Sciatic nerve (tissue), 2 donors: ENCODE data around the gene GABPB2. TPM values are rescaled to one million over a fixed set of nuclear protein-coding genes. Genes with fewer than 3 reads are reported as not detected.
"Not testable (repeated sequence)": the region's sequence is repeated elsewhere in the genome, so short reads cannot be mapped to it uniquely, and the experiment has no call there.

Experiments used
- ATAC-seq: fragments of 200-7000 bp; cut with Tn5 transposase; one replicate; pipeline ENCODE4 v1.9.1; 2020; ENCODE audit warnings: mild to moderate bottlenecking, moderate library complexity
- DNase-seq: peaks from one replicate; pipeline ENCODE4 v3.0.0-alpha.2; 2020; ENCODE audit warnings: low spot score
- intact Hi-C: fragments of 100-400 bp; cut with DNase I; formaldehyde crosslinking; loops from one replicate; pipeline ENCODE4 v1.14.2; 2022
- total RNA-seq: library from RNA; stranded (reverse); fragmentation: NEBNext Ultra II Directional; extraction: Animal tissue kit (Norgen Biotek cat#: 25700); gene quantifications from one replicate; pipeline ENCODE4 v1.2.1, GENCODE V29; 2021
- donor health status: DM: no; HTN: no; CAD: no.
- donor health status: DM: no; HTN: no; CAD: no.

Gene GABPB2
- total RNA-seq, 1 donor from 2014 or later = 31.7 TPM

GRCh38 chr1:151058692-151059091 is 11.9 kb upstream of the GABPB2 start:
- ATAC-seq (peak; percentile 1), DNase-seq (peak; percentile 65)
- intact Hi-C loops = no loop called here

DNA sequence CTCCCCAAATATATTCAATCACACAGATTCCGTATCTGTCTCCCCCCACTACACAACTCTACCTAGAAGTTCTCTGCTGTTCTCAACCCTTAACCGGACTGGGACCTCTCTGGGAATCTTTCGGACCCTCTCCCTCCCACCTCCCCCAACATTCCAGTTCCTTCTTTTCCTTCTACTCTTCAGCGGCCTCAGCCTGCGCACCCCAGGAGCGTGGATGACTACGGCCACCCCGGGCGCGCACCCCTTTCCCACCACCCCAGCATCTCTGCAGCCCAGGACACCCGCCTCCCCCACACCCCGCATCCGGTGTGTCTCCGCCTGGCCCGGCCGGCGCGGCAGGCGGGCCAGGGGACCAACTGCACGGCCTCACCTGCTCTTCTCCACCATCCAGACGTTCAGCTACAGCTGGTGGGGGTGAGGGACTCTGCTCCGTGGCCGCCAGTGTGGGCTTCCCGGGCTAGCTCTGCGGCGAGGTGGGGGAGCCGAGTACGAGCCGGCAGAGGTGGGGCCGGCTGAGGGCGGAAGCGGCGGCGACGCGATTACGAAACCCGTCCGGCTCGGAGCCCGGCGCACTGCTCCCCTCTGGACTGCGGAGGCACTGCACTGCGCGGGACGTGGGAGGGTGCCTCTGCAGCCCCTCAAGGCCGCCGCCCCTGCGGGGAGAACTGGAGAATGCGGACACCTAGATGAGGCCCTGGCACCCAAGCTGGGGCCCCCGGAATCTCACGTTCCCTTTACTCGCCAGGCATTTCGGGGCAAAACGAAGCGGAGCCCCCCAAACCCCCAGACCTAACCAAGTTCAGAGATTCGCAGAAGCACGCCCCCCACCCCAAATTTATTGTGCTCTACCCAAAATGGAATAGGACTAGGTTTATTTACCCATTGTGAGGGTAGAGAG is 11.2 kb upstream of the GABPB2 start, which contains the start of gene CDC42SE1:
TSS of gene CDC42SE1 (minus strand) at position 514 of the 898 bp plus-strand sequence. CDS start 3,892 bp downstream, outside the sequence.
- ATAC-seq = peak; percentile 95
- intact Hi-C loops = no loop called here
- peak; percentile 90 for DNase-seq

- ATAC-seq = peak; percentile 71
- intact Hi-C loops = no loop called here
- peak; percentile 73 for DNase-seq
Measured at GRCh38 chr1:151060007-151060656, 10.4 kb upstream of the GABPB2 start, which contains the start of gene MLLT11. Gene MLLT11, plus strand, starts transcription at chr1:151060397. Its CDS starts 6,828 bp downstream, at chr1:151067225.

- DNase-seq (no peak), ATAC-seq (no peak)
- intact Hi-C loops = no loop called here
Measured at GRCh38 chr1:151060657-151061421, 9.7 kb upstream of the GABPB2 start.

GRCh38 chr1:151061704-151062103 is 8.9 kb upstream of the GABPB2 start:
- DNase-seq = no peak
- ATAC-seq = no peak
- intact Hi-C loops = no loop called here

GRCh38 chr1:151062741-151063371 is 7.7 kb upstream of the GABPB2 start:
- intact Hi-C loops = no loop called here
- ATAC-seq (no peak), DNase-seq (peak; percentile 9)

GRCh38 chr1:151065089-151065645 is 5.4 kb upstream of the GABPB2 start:
- ATAC-seq = no peak
- intact Hi-C loops = no loop called here
- no peak for DNase-seq

- intact Hi-C loops = no loop called here
- no peak for ATAC-seq
- peak; percentile 33 for DNase-seq
Measured at GRCh38 chr1:151067185-151067584, 3.4 kb upstream of the GABPB2 start.

GRCh38 chr1:151069103-151069486 is 1.5 kb upstream of the GABPB2 start:
- ATAC-seq = no peak

GRCh38 chr1:151072224-151072623 is 1.7 kb downstream of the GABPB2 start:
- intact Hi-C loops = no loop called here
- peak; percentile 53 for DNase-seq
- peak; percentile 1 for ATAC-seq

More at GRCh38 chr1:151069103-151069486, 1.5 kb upstream of the GABPB2 start:
- DNase-seq = no peak
- intact Hi-C loops = no loop called here

DNA sequence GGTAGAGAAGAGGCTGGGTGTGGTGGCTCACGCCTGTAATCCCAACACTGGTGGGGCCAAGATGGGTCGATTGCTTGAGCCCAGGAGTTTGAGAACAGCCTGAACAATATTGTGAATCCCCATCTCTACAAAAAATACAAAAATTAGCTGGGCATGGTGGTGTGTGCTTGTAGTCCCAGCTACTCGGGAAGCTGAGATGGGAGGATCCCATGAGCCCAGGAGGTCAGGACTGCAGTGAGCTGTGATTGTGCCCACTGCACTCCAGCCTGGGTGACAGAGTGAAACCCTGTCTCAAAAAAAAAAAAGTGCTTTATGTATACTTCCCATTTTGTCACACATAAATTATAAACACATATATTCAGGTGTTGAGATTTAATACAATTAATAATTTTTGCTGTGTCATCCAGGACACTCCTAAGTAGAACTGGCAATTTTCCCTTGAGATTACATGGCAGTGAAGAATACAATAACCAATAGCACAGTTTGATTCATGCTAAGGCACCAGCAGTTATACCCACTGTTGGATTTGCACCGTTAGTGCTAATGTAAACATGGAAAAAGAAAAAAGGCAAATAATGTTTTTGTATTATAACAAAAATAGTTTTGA is 15.5 kb downstream of the GABPB2 start:
- ATAC-seq (no peak), DNase-seq (peak; percentile 13)
- intact Hi-C loops = no loop called here

- intact Hi-C loops, ATAC-seq: not testable (repeated sequence)
- peak; percentile 28 for DNase-seq
Measured at GRCh38 chr1:151097426-151097825, 26.9 kb downstream of the GABPB2 start.

DNA sequence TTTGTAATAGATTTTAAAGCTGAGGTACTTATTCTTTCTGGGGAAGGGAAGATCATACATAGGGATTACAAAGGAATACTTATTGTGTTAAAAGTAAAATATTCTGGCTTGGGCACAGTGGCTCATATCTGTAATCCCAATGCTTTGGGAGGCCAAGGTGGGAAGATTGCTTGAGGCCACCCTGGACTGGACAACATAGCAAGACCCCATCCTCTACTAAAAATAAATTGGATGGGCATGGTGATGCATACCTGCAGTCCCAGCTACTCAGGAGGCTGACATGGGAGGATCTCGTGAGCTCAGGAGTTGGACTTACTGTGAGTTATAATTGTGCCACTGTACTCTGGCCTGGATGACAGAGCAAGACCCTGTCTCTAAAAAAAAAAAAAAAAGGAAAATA is 27.6 kb downstream of the GABPB2 start:
- no peak for ATAC-seq
- intact Hi-C loops = no loop called here
- peak; percentile 1 for DNase-seq

GRCh38 chr1:151104630-151105029 is 34.1 kb downstream of the GABPB2 start:
- intact Hi-C loops = no loop called here
- no peak for DNase-seq
- no peak for ATAC-seq

DNA sequence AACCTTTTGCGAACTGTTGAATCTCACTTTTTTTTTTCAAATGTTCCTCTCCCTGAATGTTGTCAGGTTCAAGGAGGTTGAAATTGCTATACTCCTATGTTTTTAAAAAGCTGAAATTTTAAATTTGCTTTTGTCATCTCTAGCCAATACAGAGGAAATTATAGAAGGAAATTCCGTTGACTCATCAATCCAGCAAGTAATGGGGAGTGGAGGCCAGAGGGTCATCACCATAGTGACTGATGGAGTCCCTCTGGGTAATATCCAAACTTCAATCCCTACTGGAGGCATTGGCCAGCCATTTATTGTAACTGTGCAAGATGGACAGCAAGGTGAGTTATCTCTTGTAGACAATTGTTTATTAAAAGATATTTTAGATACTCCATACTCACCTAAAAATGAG is 36.3 kb downstream of the GABPB2 start:
- DNase-seq (no peak), ATAC-seq (peak; percentile 65)
- intact Hi-C loops = no loop called here

- ATAC-seq (no peak), DNase-seq (no peak)
- intact Hi-C loops = no loop called here
Measured at GRCh38 chr1:151108331-151108730, 37.8 kb downstream of the GABPB2 start.

GRCh38 chr1:151113877-151114276 is 43.3 kb downstream of the GABPB2 start:
- intact Hi-C loops = no loop called here
- DNase-seq (no peak), ATAC-seq (no peak)

DNA sequence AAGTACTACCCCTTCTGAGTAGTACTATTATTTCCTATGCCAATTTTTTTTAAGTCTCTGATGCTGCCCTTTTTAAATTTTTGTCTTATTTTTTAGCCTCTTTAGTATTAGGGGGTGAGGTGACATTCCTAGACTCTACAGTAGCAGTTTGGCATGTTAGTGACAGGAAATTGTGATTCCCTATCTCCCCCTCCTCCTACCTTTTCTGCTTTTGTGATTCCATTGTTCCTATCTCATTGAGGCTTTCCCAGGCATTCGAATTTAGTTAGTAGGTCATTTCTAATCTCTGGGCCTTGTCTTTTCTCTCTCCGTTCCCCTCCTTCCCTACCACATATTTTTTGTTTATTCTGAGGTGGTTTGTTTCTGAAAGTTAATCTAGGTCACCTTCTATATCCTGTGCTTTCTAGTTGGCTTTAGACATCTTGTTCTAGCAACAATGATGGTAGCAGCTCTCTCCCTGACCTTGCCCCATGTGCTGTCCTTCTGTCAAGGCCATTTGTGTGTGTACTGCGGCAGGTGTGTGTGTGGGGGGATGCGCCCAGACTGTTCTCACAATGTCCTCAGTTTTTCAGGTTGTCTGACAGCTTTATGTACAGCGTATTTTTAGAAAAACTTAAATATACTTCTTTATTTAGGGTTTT is 54.3 kb downstream of the GABPB2 start:
- ATAC-seq (no peak), DNase-seq (no peak)
- intact Hi-C loops = no loop called here
